ENCODE data around the gene KCNK5. TPM values are rescaled to one million over a fixed set of nuclear protein-coding genes. Genes with fewer than 3 reads are reported as not detected.

KCNK5 gene
- total and polyA plus RNA-seq, 9 of the 15 experiments (the other 6 are each of a cell fraction or from before 2014, with no cell fraction given), result 1.5 to 45.8 (median 25.8) TPM

GRCh38 chr6:39221779-39222641 is 7.3 kb downstream of the KCNK5 start (continued):
- TF ChIP-seq CEBPZ (IDR thresholded peaks at IDR 0.05; ENCODE audit: borderline replicate concordance, low read depth, low read length), result no peak
- no peak for TF ChIP-seq WHSC1 (IDR thresholded peaks at IDR 0.05; ENCODE audit: low read length)
- no peak for TF ChIP-seq ZNF695 (CRISPR knock-in tag; IDR thresholded peaks at IDR 0.05)
- TF ChIP-seq ZNF140 (CRISPR knock-in tag; IDR thresholded peaks at IDR 0.05), result no peak
- TF ChIP-seq YY1 (IDR thresholded peaks at IDR 0.05; ENCODE audit: borderline replicate concordance in 1 of 3, control insufficient read depth in 1 of 3, extremely low read depth in 1 of 3, insufficient read depth in 3 of 3, insufficient read length in 1 of 3, insufficient replicate concordance in 2 of 3, low read depth in 1 of 3, low read length in 2 of 3), result no peak
- TF ChIP-seq ZNF644 (tag; IDR thresholded peaks at IDR 0.05; ENCODE audit: low read depth), result no peak
- no peak for TF ChIP-seq KDM4B (IDR thresholded peaks at IDR 0.05; ENCODE audit: borderline replicate concordance in 2 of 2, low read depth in 1 of 2)
- no peak for TF ChIP-seq SRSF9 (IDR thresholded peaks at IDR 0.05; ENCODE audit: borderline replicate concordance, low read depth, low read length)
- TF ChIP-seq ARID4B (CRISPR knock-in tag; IDR thresholded peaks at IDR 0.05), result no peak
- TF ChIP-seq ZBTB12 (CRISPR knock-in tag; IDR thresholded peaks at IDR 0.05), result no peak
- TF ChIP-seq ZNF146 (CRISPR knock-in tag; IDR thresholded peaks at IDR 0.05; ENCODE audit: unreplicated experiment), result no peak
- no peak for TF ChIP-seq SRSF7 (optimal IDR thresholded peaks at IDR 0.05; ENCODE audit: low read depth, low read length)
- no peak for TF ChIP-seq ZNF354B (CRISPR knock-in tag; IDR thresholded peaks at IDR 0.05)
- no peak for TF ChIP-seq GTF2F1 (IDR thresholded peaks at IDR 0.05; ENCODE audit: low read depth, low read length)
- no peak for TF ChIP-seq MCM2 (IDR thresholded peaks at IDR 0.05; ENCODE audit: low read depth)
- no peak for TF ChIP-seq ZNF431 (CRISPR knock-in tag; IDR thresholded peaks at IDR 0.05)
- no peak for TF ChIP-seq ZNF274 (IDR thresholded peaks at IDR 0.05; ENCODE audit: borderline replicate concordance, low read depth, low read length)
- TF ChIP-seq DACH1 (IDR thresholded peaks at IDR 0.05; ENCODE audit: partially characterized antibody), result no peak
- no peak for TF ChIP-seq TAF7 (tag; IDR thresholded peaks at IDR 0.05)
